ENCODE results near the gene TTLL11.
A peak's percentile ranks its signal among the peaks of the same experiment; 100 is the strongest.

Gene TTLL11

GRCh38 chr9:122110100-122110833 is 17.2 kb upstream of the TTLL11 start:
- DNase-seq (ENCODE audit: low read depth): no peak

- no peak for DNase-seq (ENCODE audit: low read depth)
Measured at GRCh38 chr9:122109035-122109813, 16.1 kb upstream of the TTLL11 start.

- no peak for DNase-seq (ENCODE audit: low read depth)
Measured at GRCh38 chr9:122107291-122107805, 14.2 kb upstream of the TTLL11 start.

- no peak for DNase-seq (ENCODE audit: low read depth)
Measured at GRCh38 chr9:122106576-122106975, 13.5 kb upstream of the TTLL11 start.

GRCh38 chr9:122103985-122104384 is 10.9 kb upstream of the TTLL11 start:
- DNase-seq (ENCODE audit: low read depth): no peak

- no peak for DNase-seq (ENCODE audit: low read depth)
Measured at GRCh38 chr9:122102156-122102555, 9.0 kb upstream of the TTLL11 start.

GRCh38 chr9:122100756-122101155 is 7.6 kb upstream of the TTLL11 start:
- DNase-seq (ENCODE audit: low read depth): no peak

- peak; percentile 67 for DNase-seq (ENCODE audit: low read depth)
Measured at GRCh38 chr9:122099271-122099869, 6.3 kb upstream of the TTLL11 start.

GRCh38 chr9:122097679-122098315 is 4.7 kb upstream of the TTLL11 start:
- no peak for DNase-seq (ENCODE audit: low read depth)

GRCh38 chr9:122096620-122097415 is 3.7 kb upstream of the TTLL11 start:
- no peak for DNase-seq (ENCODE audit: low read depth)

- DNase-seq (ENCODE audit: low read depth): peak; percentile 12
Measured at GRCh38 chr9:122095010-122095767, 2.1 kb upstream of the TTLL11 start.

GRCh38 chr9:122091682-122092592 is 1.2 kb downstream of the TTLL11 start:
- no peak for DNase-seq (ENCODE audit: low read depth)

- no peak for DNase-seq (ENCODE audit: low read depth)
Measured at GRCh38 chr9:122090981-122091380, 2.1 kb downstream of the TTLL11 start.

- no peak for DNase-seq (ENCODE audit: low read depth)
Measured at GRCh38 chr9:122090287-122090883, 2.7 kb downstream of the TTLL11 start.

- no peak for DNase-seq (ENCODE audit: low read depth)
Measured at GRCh38 chr9:122088880-122089706, 4.0 kb downstream of the TTLL11 start.

- DNase-seq (ENCODE audit: low read depth): no peak
Measured at GRCh38 chr9:122087406-122088200, 5.5 kb downstream of the TTLL11 start.

- no peak for DNase-seq (ENCODE audit: low read depth)
Measured at GRCh38 chr9:122086873-122087272, 6.2 kb downstream of the TTLL11 start.

Data from stimulated activated CD8-positive, alpha-beta memory T cell treated with anti-CD3 and anti-CD28 coated beads, Interleukin-4, amount 100 ng/mL, for 24 hours (primary cell).